Measurements from ENCODE around the gene MPP3. TPM values are rescaled to one million over a fixed set of nuclear protein-coding genes. Genes with fewer than 3 reads are reported as not detected.

Gene MPP3
- total and polyA plus RNA-seq, 9 of the 15 experiments (the other 6 are each of a cell fraction or from before 2014, with no cell fraction given) = 0.41 to 10.4 (median 4.5) TPM

DNA sequence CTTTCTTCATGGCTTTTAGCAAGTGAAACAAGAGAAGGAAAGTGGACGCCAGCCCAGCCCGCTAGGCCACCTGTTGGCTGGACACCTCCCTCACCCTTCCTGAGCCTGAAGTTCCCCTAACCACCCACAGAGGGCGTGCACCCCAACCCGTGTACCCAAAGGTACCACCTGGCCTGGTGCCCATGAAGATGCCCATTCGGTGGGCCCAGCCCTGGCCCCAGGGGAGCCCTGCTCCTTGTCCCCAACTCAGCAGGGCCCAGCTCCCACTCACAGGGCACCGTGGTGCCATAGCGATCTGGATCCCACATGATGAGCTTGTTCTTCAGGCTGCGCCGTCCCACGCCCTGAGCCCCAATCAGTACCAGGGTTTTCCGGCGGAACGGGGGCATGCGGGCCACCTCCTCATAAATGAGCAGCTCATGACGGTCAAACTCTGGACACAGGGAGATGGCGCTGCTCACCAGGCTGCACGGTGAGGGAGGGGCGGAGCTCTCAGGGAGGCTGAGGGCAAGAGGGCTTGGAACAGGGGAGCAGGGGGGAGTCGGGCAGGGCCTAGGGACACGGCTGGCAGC is 47.6 kb upstream of the MPP3 start:
- H3K4me3 ChIP-seq = no peak overlapping the region
- DNase-seq (ENCODE audit: extremely low read depth in 1 of 4, low spot score in 3 of 4) = peak; percentile 72 to 79 (median 76)
- no TSS peak for BruUV-seq (replicated peaks)
- H3K9me1 ChIP-seq (ENCODE audit: control insufficient read depth, insufficient read depth, low read length) = no peaks in the 10 kb centered on the region
- ChIA-PET POLR2A (interaction anchor here (0.5 to 0.7 kb wide), 5 partner anchors 46 to 291 kb away, joined by 3 to 5 read pairs (median 4); no protein-coding TSS in a partner anchor), CTCF (ENCODE audit: low intra/inter-chr PET ratio) (interaction anchor here (0.6 to 1.4 kb wide), 2 partner anchors 45 to 330 kb away, joined by 3 read pairs; no protein-coding TSS in a partner anchor)
- FAIRE-seq = peak; percentile 78
- 17% methylated on average over 19 of the region's 20 CpGs for WGBS (ENCODE audit: insufficient coverage, low coverage, missing lambda C conversion rate)
- H2AFZ ChIP-seq (ENCODE audit: low read depth, low read length) = peak overlapping the region; percentile 68; the same call in 1 of the 2 replicates
- peak; percentile 75 for ATAC-seq
- H3K4me1 ChIP-seq (replicated peaks in 1 of 2; ENCODE audit: control insufficient read depth in 2 of 2, insufficient read depth in 2 of 2, low read length in 2 of 2) = peaks cover 0 to 33% of the 10 kb centered on the region in 2 experiments; a peak in 3 of 5 replicates
- H3K36me3 ChIP-seq (ENCODE audit: control insufficient read depth, insufficient read depth, low read length) = no peaks in the 10 kb centered on the region
- intact Hi-C loops (cut with micrococcal nuclease) = no loop called here
- no peaks in the 10 kb centered on the region; the same call in 1 of the 2 replicates for H4K20me1 ChIP-seq (replicated peaks; ENCODE audit: control insufficient read depth, insufficient read depth, low read length)
- no peak overlapping the region for H3K27ac ChIP-seq (ENCODE audit: extremely low read depth, low read depth, low read length)
- peaks cover 4 to 17% of the 10 kb centered on the region in 2 experiments; a peak in 3 of 5 replicates for H3K27me3 ChIP-seq (ENCODE audit: control insufficient read depth in 2 of 2, insufficient read depth in 2 of 2, low read length in 2 of 2)
- in situ Hi-C loops (cut with MboI) = no loop called here
- H3K9me3 ChIP-seq (replicated peaks; ENCODE audit: control insufficient read depth, insufficient read depth, low read depth, low read length) = no peaks in the 10 kb centered on the region
- peak overlapping the region; percentile 46; the same call in 1 of the 2 replicates for H3K4me2 ChIP-seq (ENCODE audit: insufficient read depth, low read length)
- H3K9ac ChIP-seq (ENCODE audit: insufficient read depth in 1 of 2, low read depth in 2 of 2, low read length in 2 of 2) = no peak overlapping the region
- no peaks in the 10 kb centered on the region for H3K79me2 ChIP-seq (ENCODE audit: control insufficient read depth, insufficient read depth, low read length)
- 0 out of 2 replicates have a peak, but pooled peaks have one; percentile 13 for TF ChIP-seq CTBP1 (IDR thresholded peaks at IDR 0.05; ENCODE audit: borderline replicate concordance)
- TF ChIP-seq PURB (CRISPR knock-in tag; IDR thresholded peaks at IDR 0.05; ENCODE audit: low read depth) = no peak
- TF ChIP-seq CBFA2T3 (IDR thresholded peaks at IDR 0.05) = no peak
- TF ChIP-seq, protein P1, sequence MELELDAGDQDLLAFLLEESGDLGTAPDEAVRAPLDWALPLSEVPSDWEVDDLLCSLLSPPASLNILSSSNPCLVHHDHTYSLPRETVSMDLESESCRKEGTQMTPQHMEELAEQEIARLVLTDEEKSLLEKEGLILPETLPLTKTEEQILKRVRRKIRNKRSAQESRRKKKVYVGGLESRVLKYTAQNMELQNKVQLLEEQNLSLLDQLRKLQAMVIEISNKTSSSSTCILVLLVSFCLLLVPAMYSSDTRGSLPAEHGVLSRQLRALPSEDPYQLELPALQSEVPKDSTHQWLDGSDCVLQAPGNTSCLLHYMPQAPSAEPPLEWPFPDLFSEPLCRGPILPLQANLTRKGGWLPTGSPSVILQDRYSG (tag; conservative IDR thresholded peaks at IDR 0.05; ENCODE audit: low read depth) = no peak
- TF ChIP-seq ZNF589 (CRISPR knock-in tag; IDR thresholded peaks at IDR 0.05; ENCODE audit: low read depth) = no peak
- TF ChIP-seq, protein P2, sequence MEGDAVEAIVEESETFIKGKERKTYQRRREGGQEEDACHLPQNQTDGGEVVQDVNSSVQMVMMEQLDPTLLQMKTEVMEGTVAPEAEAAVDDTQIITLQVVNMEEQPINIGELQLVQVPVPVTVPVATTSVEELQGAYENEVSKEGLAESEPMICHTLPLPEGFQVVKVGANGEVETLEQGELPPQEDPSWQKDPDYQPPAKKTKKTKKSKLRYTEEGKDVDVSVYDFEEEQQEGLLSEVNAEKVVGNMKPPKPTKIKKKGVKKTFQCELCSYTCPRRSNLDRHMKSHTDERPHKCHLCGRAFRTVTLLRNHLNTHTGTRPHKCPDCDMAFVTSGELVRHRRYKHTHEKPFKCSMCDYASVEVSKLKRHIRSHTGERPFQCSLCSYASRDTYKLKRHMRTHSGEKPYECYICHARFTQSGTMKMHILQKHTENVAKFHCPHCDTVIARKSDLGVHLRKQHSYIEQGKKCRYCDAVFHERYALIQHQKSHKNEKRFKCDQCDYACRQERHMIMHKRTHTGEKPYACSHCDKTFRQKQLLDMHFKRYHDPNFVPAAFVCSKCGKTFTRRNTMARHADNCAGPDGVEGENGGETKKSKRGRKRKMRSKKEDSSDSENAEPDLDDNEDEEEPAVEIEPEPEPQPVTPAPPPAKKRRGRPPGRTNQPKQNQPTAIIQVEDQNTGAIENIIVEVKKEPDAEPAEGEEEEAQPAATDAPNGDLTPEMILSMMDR (IDR thresholded peaks at IDR 0.05 in 2 of 3, conservative IDR thresholded peaks at IDR 0.05 in 1 of 3; ENCODE audit: insufficient read depth in 2 of 3, low read depth in 1 of 3, low read length in 3 of 3) = peak; percentile 85 to 94 (median 92)
- TF ChIP-seq SP1 (CRISPR knock-in tag; IDR thresholded peaks at IDR 0.05) = 0 out of 2 replicates have a peak, but pooled peaks have one; percentile 31
- 0 out of 2 replicates have a peak, but pooled peaks have one; percentile 12 for TF ChIP-seq SMC3 (conservative IDR thresholded peaks at IDR 0.05; ENCODE audit: insufficient read depth, low read depth, low read length)
- TF ChIP-seq TCF7 (IDR thresholded peaks at IDR 0.05; ENCODE audit: borderline replicate concordance) = no peak
- no peak for TF ChIP-seq TEAD4 (IDR thresholded peaks at IDR 0.05; ENCODE audit: low read length)
- TF ChIP-seq TEAD4 (CRISPR knock-in tag; IDR thresholded peaks at IDR 0.05; ENCODE audit: borderline replicate concordance) = no peak
- TF ChIP-seq SMARCA4 (IDR thresholded peaks at IDR 0.05) = no peak
- TF ChIP-seq MECOM (CRISPR knock-in tag; IDR thresholded peaks at IDR 0.05) = no peak
- TF ChIP-seq ATF1 (CRISPR knock-in tag; IDR thresholded peaks at IDR 0.05) = no peak
- no peak for TF ChIP-seq ATF1 (tag; IDR thresholded peaks at IDR 0.05)
- no peak for TF ChIP-seq TBL1XR1 (IDR thresholded peaks at IDR 0.05; ENCODE audit: low read length in 2 of 2)

Data from K562 (cell line).